Right cardiac atrium (tissue), 5 donors: ENCODE results near the gene PDE11A. TPM values are rescaled to one million over a fixed set of nuclear protein-coding genes. Genes with fewer than 3 reads are reported as not detected.
A peak's percentile ranks its signal among the peaks of the same experiment; 100 is the strongest.
"Not testable (repeated sequence)": the region's sequence is repeated elsewhere in the genome, so short reads cannot be mapped to it uniquely, and the experiment has no call there.

Experiments used
- ATAC-seq, 2 donors: fragments of 200-7000 bp; cut with Tn5 transposase; one replicate each; pipeline versions ENCODE4 v1.8.0 to v1.9.1; 2020; ENCODE audit warnings: moderate library complexity in 2 of 2, mild to moderate bottlenecking in 1 of 2
- DNase-seq, 3 donors: peaks; one replicate each; pipeline ENCODE4 v3.0.0-alpha.2; 2020
- H3K27ac ChIP-seq: one replicate; pipeline ENCODE4 v1.5.1; 2013; ENCODE audit warnings: mild to moderate bottlenecking, low read length, control low read depth, moderate library complexity
- H3K27me3 ChIP-seq: one replicate; pipeline ENCODE4 v1.6.1; 2013; ENCODE audit not compliant: control insufficient read depth, insufficient read depth
- H3K4me1 ChIP-seq: one replicate; pipeline ENCODE4 v1.6.1; 2013; ENCODE audit warnings: low read length; ENCODE audit not compliant: control insufficient read depth, insufficient read depth
- H3K4me3 ChIP-seq: one replicate; pipeline ENCODE4 v1.5.1; 2013; ENCODE audit warnings: low read length, control low read depth
- H3K9me3 ChIP-seq: one replicate; pipeline ENCODE4 v1.6.1; 2013; ENCODE audit warnings: low read length; ENCODE audit not compliant: control insufficient read depth
- WGBS: extraction: QIAGEN DNeasy Blood & Tissue Kit; methylation state at CpG from one replicate; pipeline ENCODE4 v1.1.7; 2013; 5-methylcytosine and 5-hydroxymethylcytosine counted together
- intact Hi-C, 4 donors: fragments of 100-400 bp; cut with DNase I; formaldehyde crosslinking; loops; one replicate each; pipeline versions ENCODE4 v1.11.0 to v1.14.0; 2022 to 2023
- polyA plus RNA-seq: library from polyadenylated mRNA; stranded (reverse); fragments of 200-250 nt; gene quantifications from one replicate; pipeline ENCODE4 v1.2.3, GENCODE V29; 2013
- total RNA-seq, 4 donors: library from RNA; stranded (reverse); fragmentation: NEBNext Ultra II Directional; extraction: Animal tissue kit (Norgen Biotek cat#: 25700); gene quantifications; one replicate each; pipeline ENCODE4 v1.2.1, GENCODE V29; 2021
- donor health status: healthy with polysubstance abuse.
- donor health status: DM: no; HTN: yes; CAD: no.
- donor health status: DM: no; HTN: no; CAD: no.
- donor health status: DM: no; HTN: yes; CAD: no; lungs with severe emphysema.
- donor health status: DM: yes; HTN: yes; CAD: no.

Gene PDE11A
- total and polyA plus RNA-seq, 5 donors = 0.08 to 0.63 (median 0.18) TPM

DNA sequence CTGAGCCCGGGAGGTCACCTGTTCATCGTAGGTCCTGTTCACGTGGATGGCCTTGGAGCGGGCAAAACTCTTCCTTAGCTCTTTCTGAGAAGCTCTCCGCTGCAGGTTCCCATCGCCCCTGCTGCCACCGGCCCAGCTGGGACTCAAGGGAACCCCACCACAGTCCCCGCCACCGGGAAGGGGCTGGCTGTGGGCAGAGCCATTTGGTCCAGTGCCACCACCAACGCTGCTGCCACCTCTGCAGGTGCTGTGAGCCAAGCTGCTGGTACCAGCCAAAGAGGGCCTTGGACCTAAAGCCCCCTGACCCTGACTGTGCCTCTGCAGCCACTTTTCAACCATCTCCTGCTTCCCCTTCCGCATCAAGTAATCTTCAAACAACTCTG is 586 bp downstream of the PDE11A start:
- peak in 1 of 3 donors; percentile 56 for DNase-seq
- H3K27ac ChIP-seq = no peak overlapping the region
- H3K4me1 ChIP-seq = no peaks in the 10 kb centered on the region
- H3K27me3 ChIP-seq = no peaks in the 10 kb centered on the region
- WGBS = 82% methylated on average over 11 of the region's 11 CpGs
- no peak overlapping the region for H3K4me3 ChIP-seq
- no peaks in the 10 kb centered on the region for H3K9me3 ChIP-seq
- peak; percentile 10 to 20 for ATAC-seq
- intact Hi-C loops = no loop called here

GRCh38 chr2:178070824-178071223 is 1.8 kb downstream of the PDE11A start:
- H3K27ac ChIP-seq = no peak overlapping the region
- no peaks in the 10 kb centered on the region for H3K9me3 ChIP-seq
- intact Hi-C loops = no loop called here
- 45% methylated on average over 2 of the region's 2 CpGs for WGBS
- ATAC-seq (no peak), DNase-seq (no peak)
- H3K27me3 ChIP-seq = no peaks in the 10 kb centered on the region
- H3K4me3 ChIP-seq = no peak overlapping the region
- H3K4me1 ChIP-seq = no peaks in the 10 kb centered on the region

GRCh38 chr2:178069551-178069950 is 3.0 kb downstream of the PDE11A start:
- no peaks in the 10 kb centered on the region for H3K9me3 ChIP-seq
- 75% methylated on average over 1 of the region's 1 CpG for WGBS
- H3K27me3 ChIP-seq = no peaks in the 10 kb centered on the region
- intact Hi-C loops = no loop called here
- ATAC-seq = no peak
- no peak overlapping the region for H3K27ac ChIP-seq
- no peaks in the 10 kb centered on the region for H3K4me1 ChIP-seq
- no peak for DNase-seq
- no peak overlapping the region for H3K4me3 ChIP-seq

GRCh38 chr2:178068823-178069454 is 3.6 kb downstream of the PDE11A start:
- H3K4me3 ChIP-seq = no peak overlapping the region
- no peak for DNase-seq
- intact Hi-C loops = no loop called here
- H3K9me3 ChIP-seq = no peaks in the 10 kb centered on the region
- no peak for ATAC-seq
- H3K4me1 ChIP-seq = no peaks in the 10 kb centered on the region
- no peak overlapping the region for H3K27ac ChIP-seq
- 82% methylated on average over 1 of the region's 1 CpG for WGBS
- no peaks in the 10 kb centered on the region for H3K27me3 ChIP-seq

DNA sequence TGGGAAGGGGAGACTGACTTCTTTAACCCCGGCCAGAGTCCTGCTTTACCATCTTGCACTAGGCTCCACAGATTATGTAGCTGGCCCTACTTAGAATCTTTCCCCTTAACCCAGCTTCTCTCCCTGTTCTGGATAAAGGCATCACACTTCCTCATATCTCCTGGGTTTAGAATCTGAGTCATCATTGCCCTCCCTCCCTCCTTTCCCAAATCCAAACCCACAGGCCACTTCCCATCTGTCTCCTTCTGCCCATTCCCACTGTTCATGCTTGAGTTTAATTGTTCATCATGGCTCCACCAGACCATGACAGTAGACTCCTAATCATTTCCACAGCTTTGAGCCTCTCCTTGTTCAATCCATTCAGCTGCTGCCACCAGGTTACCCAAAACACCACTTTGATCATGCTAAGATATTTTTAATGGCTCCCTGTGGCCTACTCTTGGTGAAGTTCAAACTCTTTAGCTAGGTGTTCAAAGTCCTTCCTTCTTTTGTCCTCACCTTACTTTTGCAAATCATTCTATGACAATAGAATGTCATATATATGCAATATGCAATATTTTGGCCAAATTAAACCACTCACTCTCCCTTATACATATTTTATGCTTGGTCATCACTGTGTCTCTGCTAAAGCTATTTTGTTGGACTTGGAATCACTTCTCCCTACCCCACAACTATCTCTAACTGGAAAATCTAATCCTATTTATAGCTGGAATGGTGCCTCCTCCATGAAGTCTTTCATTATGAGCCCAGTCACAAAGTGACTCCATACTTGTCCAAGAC is 5.5 kb downstream of the PDE11A start:
- intact Hi-C loops = no loop called here
- no peaks in the 10 kb centered on the region for H3K27me3 ChIP-seq
- no peak overlapping the region for H3K4me3 ChIP-seq
- 93% methylated on average over 1 of the region's 1 CpG for WGBS
- H3K27ac ChIP-seq = no peak overlapping the region
- ATAC-seq (no peak), DNase-seq (no peak)
- no peaks in the 10 kb centered on the region for H3K4me1 ChIP-seq
- H3K9me3 ChIP-seq = no peaks in the 10 kb centered on the region

DNA sequence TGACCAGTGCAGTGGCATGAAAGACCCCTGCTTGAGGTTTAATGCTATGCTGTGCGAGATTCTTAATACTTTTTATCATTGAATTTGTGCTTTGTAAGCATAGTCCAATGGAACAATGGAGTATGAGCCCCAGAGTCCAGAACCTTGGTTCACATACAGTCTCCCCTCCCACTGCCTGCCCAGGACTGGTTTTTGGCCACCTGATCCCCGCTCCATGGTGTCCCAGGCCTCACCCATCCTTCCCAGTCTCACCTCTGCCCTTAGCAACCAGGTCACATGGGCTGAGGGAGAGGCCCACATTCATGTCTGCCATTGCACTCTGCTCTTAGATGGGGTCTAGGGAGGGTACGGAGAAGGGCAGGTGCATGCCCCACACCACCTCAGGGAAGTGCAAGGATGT is 6.3 kb downstream of the PDE11A start:
- Histone ChIP-seq H3K4me1 (no peaks in the 10 kb centered on the region), H3K27ac (no peak overlapping the region), H3K4me3 (no peak overlapping the region), H3K27me3 (no peaks in the 10 kb centered on the region), H3K9me3 (no peaks in the 10 kb centered on the region)
- ATAC-seq = no peak
- no peak for DNase-seq
- intact Hi-C loops = no loop called here
- WGBS = 92% methylated on average over 3 of the region's 3 CpGs

GRCh38 chr2:178059681-178060080 is 12.9 kb downstream of the PDE11A start:
- no peak overlapping the region for H3K27ac ChIP-seq
- no peaks in the 10 kb centered on the region for H3K9me3 ChIP-seq
- intact Hi-C loops = no loop called here
- WGBS = 80% methylated on average over 2 of the region's 2 CpGs
- H3K27me3 ChIP-seq = no peaks in the 10 kb centered on the region
- H3K4me3 ChIP-seq = no peak overlapping the region
- H3K4me1 ChIP-seq = no peaks in the 10 kb centered on the region
- DNase-seq (no peak), ATAC-seq (no peak)

- no peak overlapping the region for H3K4me3 ChIP-seq
- ATAC-seq = peak in 1 of 2 donors; percentile 33
- H3K9me3 ChIP-seq = no peaks in the 10 kb centered on the region
- 84% methylated on average over 2 of the region's 2 CpGs for WGBS
- no peak for DNase-seq
- H3K27me3 ChIP-seq = no peaks in the 10 kb centered on the region
- H3K4me1 ChIP-seq = no peaks in the 10 kb centered on the region
- no peak overlapping the region for H3K27ac ChIP-seq
- intact Hi-C loops = no loop called here
These were observed 13.5 kb downstream of the PDE11A start for GRCh38 chr2:178059111-178059510.

DNA sequence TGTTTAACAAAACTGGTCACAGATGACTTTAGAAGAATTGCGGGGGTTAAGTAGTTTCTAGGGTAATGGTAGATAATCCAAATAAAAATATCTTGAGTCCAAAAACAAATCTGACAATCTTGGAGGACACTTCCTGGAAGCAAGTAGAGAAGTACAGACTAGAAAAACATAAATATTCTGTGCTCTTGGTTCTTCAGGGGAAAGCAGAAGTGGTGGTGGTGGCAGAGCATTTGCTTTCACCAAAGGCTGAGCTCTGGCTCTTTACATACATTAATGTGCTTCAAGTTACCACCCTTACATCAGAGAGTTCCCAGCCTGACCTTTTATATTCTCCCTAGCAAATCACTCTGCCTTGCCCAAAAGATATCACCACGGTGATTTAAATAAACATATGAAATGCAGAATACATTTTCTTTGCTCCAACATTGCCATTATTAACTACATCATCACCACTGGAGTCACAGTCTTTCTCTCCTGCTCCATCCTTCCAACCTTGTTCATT is 15.3 kb downstream of the PDE11A start:
- WGBS = 60% methylated on average over 2 of the region's 2 CpGs
- no peaks in the 10 kb centered on the region for H3K4me1 ChIP-seq
- no peak overlapping the region for H3K27ac ChIP-seq
- DNase-seq (no peak), ATAC-seq (no peak)
- H3K27me3 ChIP-seq = no peaks in the 10 kb centered on the region
- intact Hi-C loops = no loop called here
- H3K9me3 ChIP-seq = no peaks in the 10 kb centered on the region
- no peak overlapping the region for H3K4me3 ChIP-seq

GRCh38 chr2:178056345-178056744 is 16.2 kb downstream of the PDE11A start:
- no peak for DNase-seq
- Histone ChIP-seq H3K9me3 (no peaks in the 10 kb centered on the region), H3K27me3 (no peaks in the 10 kb centered on the region), H3K27ac (no peak overlapping the region), H3K4me1 (no peaks in the 10 kb centered on the region), H3K4me3 (no peak overlapping the region)
- intact Hi-C loops = no loop called here
- WGBS = 82% methylated on average over 1 of the region's 1 CpG
- ATAC-seq = no peak

- intact Hi-C loops, H3K4me3 ChIP-seq, ATAC-seq, H3K27me3 ChIP-seq, DNase-seq, H3K4me1 ChIP-seq, H3K27ac ChIP-seq, H3K9me3 ChIP-seq: not testable (repeated sequence)
- WGBS = 88% methylated on average over 1 of the region's 2 CpGs
These were observed 21.3 kb downstream of the PDE11A start for GRCh38 chr2:178051257-178051656.
